M059J (cell line): ENCODE results near the gene ATF1. TPM values are rescaled to one million over a fixed set of nuclear protein-coding genes. Genes with fewer than 3 reads are reported as not detected.
"Not testable (repeated sequence)": the region's sequence is repeated elsewhere in the genome, so short reads cannot be mapped to it uniquely, and the experiment has no call there.

Source experiments
- DNase-seq: peaks from one replicate; pipeline ENCODE4 v3.0.0-alpha.2; 2012; ENCODE audit warnings: low read depth
- total RNA-seq: library from RNA; depleted of rRNA; stranded (reverse); fragments of >200 nt; shearing (Covaris generic); gene quantifications from 2 replicates; pipeline ENCODE4 v1.2.3, GENCODE V29; 2014

Gene ATF1
- total RNA-seq, 1 experiment from 2014 or later, result 33.8 TPM

DNA sequence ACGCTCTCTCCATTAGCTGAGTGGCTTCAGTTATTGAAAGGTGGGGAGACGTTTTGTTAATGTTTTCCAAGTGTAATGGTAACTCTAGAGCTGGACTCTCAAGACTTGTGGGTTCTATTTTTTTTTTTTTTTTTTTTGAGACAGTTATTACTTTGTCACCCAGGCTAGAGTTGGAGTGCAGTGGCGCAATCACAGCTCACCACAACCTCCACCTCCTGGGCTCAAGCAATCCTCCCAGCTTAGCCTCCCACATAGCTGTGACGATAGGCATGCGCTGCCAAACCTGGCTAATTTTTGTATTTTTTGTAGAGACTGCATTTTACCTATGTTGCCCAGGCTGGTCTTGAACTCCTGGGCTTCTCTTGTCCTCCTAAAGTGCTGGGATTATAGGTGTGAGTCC, 26.2 kb downstream of the ATF1 start:
- DNase-seq, result peak; percentile 37

DNA sequence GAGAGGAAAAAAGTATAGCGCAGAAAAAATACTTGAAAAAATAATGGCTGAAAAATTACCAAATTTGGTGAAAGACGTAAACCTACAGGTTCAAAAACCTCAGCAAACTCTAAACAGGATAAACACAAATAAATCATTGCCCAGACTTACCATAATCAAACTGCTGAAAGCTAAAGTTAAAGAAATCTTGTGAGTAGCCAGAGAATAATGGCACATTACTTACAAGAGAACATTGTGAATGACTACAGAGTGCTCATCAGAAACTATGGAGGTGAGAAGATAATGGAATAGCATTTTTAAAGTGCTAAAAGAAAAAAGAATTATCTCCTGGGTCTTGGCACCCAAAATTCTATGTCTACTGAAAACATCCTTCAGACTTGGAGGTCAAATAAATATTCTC, 36.0 kb downstream of the ATF1 start:
- DNase-seq, result peak; percentile 21

DNA sequence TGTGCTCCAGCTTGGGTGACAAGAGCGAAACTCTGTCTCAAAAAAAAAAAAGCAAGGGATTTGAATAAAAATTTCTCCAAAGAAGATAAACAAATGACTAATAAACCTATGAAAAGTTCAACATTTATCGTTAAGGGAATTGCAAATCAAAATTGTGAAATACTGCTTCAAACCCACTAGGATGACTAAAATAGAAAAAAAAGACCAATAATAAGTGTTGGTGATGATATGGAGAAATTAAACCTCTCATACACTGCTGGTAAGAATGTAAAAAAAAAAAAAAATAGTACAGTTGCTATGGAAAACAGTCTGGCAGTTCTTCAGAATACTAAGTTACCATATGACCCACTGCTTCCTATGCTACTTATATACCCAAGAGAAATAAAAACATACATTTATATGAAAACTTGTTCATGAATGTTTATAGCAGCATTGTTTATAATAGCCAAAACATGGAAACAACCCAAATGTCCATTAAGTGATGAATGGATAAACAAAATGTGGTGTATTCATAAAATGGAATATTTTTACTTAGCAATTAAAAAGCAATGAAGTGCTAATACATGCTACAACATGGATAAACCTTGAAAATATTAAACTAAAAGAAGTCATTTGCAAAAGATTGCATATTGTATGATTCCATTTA, 39.5 kb downstream of the ATF1 start:
- DNase-seq, result no peak

DNA sequence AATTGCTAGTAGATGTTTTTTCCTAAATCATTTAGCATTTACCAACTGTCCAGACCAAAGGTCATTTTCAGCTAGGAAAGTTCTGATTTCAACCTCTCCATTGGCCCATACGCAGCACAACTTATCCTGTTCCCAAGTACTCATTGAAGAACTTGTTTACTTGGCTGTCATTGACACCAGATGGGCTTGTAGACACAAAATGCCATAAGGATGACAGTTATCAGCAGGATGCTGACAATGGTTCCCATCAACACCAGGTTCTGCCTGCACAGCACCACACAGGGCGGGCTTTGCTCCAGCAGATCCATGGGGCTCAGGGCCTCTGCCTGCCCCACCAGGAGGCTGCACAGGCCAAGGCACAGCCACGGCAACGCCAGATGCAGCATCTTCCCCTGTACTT, 42.3 kb downstream of the ATF1 start:
- DNase-seq, result no peak

DNA sequence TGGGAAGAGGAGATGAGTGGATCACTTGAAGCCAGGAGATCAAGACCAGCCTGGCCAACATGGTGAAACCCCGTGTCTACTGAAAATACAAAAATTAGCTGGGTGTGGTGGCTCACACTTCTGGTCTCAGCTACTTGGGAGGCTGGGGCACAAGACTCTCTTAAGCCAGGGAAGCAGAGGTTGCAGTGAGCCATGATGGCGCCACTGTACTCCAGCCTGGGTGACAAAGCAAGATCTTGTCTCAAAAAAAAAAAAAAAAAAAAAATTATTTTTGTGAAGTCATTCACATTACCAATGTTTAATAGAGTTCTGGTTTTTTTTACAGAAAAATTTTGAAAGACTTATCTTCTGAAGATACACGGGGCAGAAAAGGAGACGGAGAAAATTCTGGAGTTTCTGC, 45.2 kb downstream of the ATF1 start:
- not testable (repeated sequence) for DNase-seq

DNA sequence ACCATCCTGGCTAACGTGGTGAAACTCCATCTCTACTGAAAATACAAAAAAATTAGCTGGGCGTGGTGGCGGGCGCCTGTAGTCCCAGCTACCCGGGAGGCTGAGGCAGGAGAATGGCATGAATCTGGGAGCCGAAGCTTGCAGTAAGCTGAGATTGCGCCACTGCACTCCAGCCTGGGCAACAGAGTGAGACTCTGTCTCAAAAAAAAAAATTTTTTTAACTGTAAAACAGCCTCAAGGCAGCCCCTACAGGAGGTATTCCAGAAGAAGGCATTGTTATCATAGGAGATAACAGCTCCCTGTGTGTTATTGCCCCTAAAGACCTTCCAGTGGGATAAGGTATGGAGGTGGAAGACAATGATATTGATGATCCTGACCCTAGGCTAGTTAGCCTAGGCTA, 51.0 kb downstream of the ATF1 start:
- not testable (repeated sequence) for DNase-seq

DNA sequence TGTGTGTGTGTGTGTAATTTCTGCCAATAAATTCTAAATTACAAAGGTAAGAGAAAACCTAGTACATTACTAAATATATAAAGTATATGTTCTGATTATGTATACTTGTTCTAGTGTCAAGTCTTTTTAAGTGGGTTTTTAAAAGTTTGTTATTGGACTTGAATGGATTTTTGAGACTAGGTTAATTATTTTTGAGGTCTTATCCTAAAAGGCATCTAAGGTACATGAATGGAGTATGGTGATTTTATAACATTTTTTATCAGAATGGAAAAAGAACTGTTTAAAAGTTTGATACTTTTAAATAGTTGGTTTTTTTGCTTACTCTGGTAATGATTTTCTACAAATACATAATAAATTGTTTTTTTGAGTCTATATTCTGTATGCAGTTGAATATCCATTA, 56.3 kb downstream of the ATF1 start:
- no peak for DNase-seq

DNA sequence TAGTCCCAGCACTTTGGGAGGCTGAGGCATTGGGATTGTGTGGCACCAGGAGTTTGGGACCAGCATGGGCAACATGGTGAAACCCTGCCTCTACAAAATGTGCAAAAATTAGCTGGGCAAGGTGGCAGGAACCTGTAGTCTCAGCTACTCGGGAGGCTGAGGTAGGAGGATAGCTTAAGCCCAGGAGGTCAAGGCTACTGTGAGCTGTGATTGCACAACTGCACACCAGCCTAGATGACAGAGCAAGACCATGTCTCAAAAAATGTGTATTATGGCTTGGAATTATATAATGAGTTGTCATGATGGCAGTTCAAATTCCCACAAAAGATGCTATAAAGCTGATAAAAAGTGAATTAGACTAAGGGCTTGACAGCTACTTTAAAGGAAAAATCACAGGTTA, 58.2 kb downstream of the ATF1 start:
- DNase-seq, result no peak

DNA sequence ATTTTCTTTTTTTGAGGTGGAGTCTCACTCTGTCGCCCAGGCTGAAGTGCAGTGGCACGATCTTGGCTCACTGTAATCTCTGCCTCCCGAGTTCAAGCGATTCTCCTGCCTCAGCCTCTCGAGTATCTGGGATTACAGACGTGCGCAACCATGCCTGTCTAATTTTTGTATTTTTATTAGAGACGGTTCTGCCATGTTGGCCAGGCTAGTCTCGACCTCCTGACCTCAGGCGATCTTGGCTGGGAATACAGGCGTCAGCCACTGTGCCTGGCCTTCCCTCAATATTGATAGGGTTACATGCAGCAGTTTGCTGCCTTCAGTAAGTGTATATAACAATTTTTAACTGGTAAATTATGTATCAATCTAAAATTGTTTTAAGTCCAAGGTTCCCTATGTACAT, 59.8 kb downstream of the ATF1 start:
- DNase-seq, result not testable (repeated sequence)

DNA sequence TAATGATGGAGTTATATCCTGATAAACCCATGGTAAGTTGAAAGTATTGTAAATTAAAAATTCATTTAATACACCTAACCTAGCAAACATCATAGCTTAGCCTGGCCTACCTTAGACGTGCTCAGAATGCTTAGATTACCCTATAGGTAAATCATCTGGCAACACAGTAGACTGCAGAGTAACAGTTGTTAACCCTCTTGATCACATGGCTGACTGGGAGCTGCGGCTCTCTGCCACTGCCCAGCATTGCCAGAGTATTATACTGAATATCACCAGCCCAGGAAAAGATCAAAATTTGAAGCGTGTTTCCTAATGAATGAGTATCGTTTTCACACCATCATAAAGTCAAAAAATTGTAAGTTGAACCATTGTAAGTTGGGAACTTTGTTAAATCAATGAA, 61.0 kb downstream of the ATF1 start:
- no peak for DNase-seq

DNA sequence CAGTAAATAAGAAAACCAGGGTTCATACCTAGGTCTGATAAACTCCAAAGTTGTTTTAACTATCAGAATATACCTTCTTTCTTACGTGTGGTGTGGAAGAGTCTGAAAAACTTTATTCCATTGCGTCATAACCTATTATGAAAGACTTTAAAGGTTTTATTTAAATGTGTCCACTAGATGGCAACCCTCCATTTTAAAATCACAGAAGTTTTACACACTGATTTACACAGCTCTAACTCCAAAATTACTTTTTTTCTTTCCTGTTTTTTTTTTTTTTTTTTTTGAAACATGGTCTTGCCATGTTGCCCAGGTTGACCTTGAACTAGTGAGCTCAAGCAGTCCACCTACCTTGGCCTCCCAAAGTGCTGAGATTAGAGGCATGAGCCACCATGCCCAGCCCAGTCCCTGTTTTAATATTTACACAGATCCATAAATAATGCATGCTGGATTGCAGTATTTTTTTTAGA, 61.5 kb downstream of the ATF1 start:
- DNase-seq, result peak; percentile 64

DNA sequence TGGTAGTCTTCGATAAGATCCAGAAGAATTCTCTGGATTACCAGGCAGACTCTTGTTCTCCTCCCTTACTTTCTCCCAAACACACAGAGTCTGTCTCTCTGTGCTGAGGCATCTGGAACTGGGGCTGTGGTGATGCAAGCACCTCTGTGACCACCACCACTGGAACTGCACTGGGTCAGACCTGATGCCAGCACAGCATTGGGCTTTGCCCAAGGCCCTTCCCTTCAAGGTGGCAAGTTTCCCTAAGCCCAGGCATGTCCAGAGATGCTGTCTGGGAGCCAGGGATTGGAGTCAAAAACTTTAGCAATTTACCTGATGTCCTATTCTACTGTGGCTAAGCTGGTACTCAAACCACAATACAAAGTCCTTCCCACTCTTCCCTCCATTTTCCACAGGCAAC, 64.2 kb downstream of the ATF1 start:
- DNase-seq, result no peak

DNA sequence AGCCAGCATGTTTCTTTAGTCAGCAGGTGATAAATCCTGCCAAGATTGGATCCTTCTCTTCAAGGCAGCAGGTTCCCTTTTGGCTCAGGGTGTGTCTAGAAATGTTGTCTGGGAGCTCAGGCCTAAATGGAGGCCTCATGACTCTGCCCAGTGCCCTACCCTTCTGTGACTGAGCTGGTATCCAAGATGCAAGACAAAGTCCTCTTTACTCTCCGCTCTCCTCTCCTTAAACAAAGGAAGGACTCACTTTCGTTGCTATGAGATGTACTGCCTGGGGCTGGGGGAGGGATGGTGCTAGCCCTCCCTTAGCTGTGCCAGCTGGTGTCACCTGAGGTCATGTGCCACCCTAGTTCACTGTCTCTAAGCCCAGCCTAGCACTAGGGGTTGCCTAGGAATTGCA, 65.0 kb downstream of the ATF1 start:
- DNase-seq, result no peak

DNA sequence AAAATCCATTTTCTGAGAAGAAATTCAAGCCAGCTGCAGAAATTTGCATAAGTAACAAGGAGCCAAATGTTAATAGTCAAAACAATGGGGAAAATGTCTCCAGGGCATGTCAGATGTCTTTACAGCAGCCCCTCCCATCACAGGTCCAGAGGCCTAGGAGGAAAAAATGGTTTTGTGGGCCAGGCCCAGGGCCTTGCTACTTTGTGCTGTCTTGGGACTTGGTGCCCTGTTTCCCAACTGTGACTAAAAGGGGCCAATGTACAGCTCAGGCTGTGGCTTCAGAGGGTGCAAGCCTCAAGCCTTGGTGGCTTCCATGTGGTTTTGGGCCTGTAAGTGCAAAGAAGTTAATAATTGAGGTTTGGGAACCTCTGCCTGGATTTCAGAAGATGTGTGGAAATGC, 69.9 kb downstream of the ATF1 start:
- not testable (repeated sequence) for DNase-seq

DNA sequence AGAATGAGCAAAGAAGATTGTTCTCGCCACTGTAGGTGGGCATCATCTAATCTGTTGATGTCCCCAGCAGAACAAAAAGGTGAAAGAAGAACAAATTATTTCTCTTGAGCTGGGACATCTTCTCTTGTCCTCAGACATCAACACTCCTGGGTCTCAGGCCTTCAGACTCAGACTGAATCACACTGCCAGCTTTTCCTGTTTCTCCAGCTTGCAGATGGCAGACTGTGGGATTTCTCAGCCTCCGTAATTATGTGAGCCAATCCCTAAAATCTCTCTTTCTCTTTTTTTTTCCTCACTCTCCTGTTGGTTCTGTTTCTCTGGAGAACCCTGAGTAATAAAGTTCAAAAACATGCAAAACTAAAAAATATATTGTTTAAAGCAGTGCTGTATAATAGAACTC, 75.1 kb downstream of the ATF1 start:
- no peak for DNase-seq

DNA sequence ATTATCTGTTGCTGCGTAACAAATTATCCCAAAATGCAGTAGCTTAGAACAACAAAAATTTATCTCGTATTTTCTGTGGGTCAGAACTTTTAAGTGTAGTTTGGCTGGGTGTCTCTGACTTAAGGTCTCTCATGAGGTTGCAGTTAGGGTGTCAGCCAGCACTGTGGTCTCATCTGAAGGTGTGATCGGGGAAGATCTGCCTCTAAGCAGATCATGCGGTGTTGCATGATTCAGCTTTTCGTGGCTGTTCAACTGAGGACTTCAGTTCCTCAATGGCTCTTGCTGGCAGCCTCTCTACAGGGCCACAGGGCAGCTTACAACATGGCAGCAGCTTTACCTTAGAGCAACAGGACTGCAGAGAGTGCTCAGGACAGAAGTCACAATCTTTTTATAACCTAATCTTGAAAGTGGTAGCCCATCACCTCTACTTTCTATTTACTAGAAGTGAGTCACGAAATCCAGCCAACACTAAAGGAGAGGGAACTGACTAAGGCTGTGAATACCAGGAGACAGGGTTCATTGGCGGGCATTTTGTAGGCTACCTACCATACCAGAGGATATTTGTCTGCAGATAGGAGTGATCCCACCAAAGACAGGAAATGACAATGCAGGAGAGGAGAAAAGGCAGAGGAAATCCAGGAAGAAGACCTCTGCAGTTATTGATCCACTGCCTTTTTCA, 77.0 kb downstream of the ATF1 start:
- DNase-seq, result peak; percentile 15

DNA sequence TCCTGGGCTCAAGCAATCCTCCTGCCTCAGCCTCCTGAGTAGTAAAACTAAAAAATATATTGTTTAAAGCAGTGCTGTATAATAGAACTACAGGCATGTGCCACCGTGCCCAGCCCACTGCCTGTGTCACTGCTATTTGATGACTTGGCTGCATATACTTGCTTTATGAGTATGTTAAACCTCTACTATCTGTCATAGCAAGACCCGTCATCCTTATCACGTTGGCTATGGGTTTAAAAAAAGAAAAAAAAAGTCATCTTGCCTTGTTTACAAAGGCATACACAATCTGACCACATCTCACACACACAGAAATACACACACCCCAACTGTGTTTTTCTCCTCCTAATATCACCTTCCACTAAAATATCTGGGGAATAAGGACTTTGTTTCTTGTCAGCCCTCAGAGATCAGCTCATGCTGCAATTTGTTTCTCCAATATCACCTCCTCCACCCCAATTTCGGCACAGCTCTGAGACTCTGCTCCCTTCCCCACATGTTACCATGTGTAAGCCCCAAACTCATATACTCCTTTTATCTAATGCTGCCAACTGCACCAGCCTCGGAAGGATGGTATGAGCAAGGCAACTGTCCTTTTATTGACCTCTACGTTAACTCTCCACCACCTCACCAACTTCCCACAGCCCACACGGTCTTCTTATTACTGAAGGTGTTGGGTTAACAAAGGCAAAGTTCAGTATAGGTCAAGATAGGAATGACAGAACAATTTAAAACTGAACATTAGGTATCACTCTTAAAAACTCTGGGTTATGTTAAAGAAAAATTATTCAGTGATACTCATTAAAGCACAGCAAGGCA, 78.0 kb downstream of the ATF1 start:
- DNase-seq, result no peak

DNA sequence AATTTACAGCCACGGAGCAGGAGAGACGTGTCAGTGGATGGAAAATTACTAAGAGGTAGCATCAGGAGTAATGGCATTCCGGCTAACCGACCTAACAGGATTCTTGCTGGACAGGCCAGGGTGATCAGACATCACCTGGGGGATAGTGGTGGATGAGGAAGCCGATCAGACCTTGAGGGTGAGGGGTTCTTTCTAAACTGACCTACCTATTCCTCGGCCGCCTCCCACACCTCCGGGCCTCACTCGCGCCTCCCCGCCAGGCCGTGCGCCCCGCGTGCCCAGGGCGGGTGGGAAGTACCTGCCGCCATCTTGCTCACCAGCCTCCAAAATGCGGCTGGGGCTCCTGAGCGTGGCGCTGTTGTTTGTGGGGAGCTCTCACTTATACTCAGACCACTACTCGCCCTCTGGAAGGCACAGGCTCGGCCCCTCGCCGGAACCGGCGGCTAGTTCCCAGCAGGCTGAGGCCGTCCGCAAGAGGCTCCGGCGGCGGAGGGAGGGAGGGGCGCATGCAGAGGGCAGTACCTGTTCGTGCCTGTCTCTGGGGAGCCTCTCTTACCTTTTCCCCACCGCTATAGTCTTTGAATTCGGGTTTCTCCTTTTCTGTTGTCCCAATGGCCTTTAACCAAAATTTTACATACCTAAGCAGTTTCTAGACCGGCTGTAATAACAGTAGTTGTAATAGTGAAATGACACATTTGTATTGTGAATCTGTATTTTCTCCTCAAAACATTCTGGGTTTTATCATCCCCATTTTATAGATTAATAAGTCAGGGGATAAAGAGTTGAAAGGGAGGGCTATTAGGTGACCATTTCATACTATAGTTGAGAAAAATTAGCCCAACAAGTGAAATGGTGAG, 79.0 kb downstream of the ATF1 start, which contains the start of gene TMPRSS12:
TMPRSS12 (plus strand) TSS at position 290 of the 857 bp plus-strand sequence; CDS start at position 329, 39 bp downstream.
- no peak for DNase-seq

DNA sequence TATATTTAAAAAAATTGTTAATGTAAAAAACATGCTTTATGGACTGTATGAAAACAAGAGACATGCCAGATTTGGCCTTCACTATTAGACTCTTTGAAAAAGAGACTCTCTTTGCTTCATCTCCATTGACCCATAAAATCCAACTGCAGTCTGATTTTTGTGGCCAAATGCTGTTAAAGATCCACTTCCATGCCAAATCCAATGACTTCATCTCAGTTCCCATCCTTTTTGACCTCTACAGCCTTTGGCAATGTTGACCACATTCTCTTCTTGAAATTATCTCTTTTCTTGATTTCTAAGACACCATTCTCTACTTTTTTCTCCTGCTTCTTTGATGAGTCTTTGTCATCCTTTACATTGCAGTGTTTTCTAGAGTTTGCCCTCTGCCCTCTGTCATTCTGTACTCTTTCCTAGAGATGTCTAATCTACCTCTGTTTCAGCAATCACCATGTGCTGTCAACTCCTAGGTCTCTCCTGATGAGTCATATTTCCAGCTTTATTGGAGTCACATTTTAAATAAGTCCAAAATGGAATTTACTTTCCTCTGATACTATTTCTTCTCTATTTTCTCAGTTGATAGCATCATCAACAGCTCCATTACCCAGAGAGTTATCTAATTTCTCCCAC, 81.2 kb downstream of the ATF1 start:
- peak; percentile 34 for DNase-seq

DNA sequence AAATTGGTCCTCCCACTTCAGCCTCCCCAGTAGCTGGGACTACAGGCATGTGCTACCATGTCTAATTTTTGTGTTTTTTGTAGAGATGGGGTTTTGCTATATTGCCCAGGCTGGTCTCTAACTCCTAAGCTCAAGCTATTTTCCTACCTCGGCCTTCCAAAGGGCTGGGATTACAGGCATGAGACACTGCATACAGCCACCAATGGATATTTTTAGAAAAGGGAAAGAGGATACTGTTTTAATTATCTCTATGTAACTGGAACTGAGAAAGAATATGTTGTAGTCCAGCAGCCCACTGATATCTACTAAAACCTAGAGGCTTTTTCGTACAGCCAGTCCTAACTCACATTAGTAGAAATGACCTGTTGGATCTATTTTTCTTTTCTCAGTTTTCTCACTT, 85.1 kb downstream of the ATF1 start:
- no peak for DNase-seq

DNA sequence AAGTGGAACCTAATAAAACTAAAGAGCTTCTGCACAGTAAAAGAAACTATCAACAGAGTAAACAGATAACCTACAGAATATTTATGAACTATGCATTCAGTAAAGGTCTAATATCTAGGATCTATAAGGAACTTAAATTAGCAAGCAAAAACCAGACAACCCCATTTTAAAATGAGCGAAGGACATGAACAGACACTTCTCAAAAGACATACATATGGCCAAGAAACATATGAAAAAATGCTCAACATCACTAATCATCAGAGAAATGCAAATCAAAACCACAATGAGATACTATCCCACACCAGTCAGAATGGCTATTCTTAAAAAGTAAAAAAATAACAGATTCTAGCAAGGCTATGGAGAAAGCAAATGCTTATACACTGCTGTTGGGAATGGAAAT, 91.3 kb downstream of the ATF1 start:
- DNase-seq, result not testable (repeated sequence)
